K562 (cell line): Measurements from ENCODE around the gene TMEM151A. TPM values are rescaled to one million over a fixed set of nuclear protein-coding genes. Genes with fewer than 3 reads are reported as not detected.

Experiments used
- ATAC-seq: fragments of 200-7000 bp; cut with Tn5 transposase; 3 replicates; pipeline ENCODE4 v1.9.1; 2020; ENCODE audit warnings: moderate library complexity
- BruUV-seq: library from RNA; stranded (reverse); fragments of 400-500 nt; replicated peaks from 2 replicates; lab custom pipeline; 2021; lab: Mats Ljungman, UMichigan
- CTCF ChIA-PET: fragments of 300-600 bp; formaldehyde crosslinking; extraction: SDS; loops from one replicate; lab custom pipeline; 2021; ENCODE audit warnings: low intra/inter-chr PET ratio; lab: Yijun Ruan, JAX
- POLR2A ChIA-PET: fragments of 300-600, 350-650 bp; sonication (Branson Sonifier 250); formaldehyde crosslinking; extraction: SDS; loops from one replicate; lab custom pipeline; 2021; ENCODE audit warnings: antibody characterized with exemption, inconsistent platforms; lab: Yijun Ruan, JAX
- DNase-seq, 4 experiments: peaks; one replicate each; pipeline versions ENCODE4 v3.0.0 to v3.0.0-alpha.2; 2011 to 2018; ENCODE audit warnings: low spot score in 3 of 4, mixed read lengths in 3 of 4; ENCODE audit errors: extremely low read depth in 1 of 4
- FAIRE-seq: peaks from 2 replicates; lab custom pipeline; 2011; peaks lifted over from hg19 to GRCh38; lab: Jason Lieb, UNC
- H2AFZ ChIP-seq: 2 replicates; pipeline ENCODE4 v1.6.0; 2011; ENCODE audit warnings: low read depth, low read length, control low read depth, inconsistent platforms
- H3K27ac ChIP-seq: fragments of 200-600 bp; 3 replicates; pipeline ENCODE4 v1.8.0; 2011; ENCODE audit warnings: low read depth, mild to moderate bottlenecking, control low read depth, inconsistent platforms, low read length, moderate library complexity, mixed read lengths; ENCODE audit errors: extremely low read depth
- H3K27me3 ChIP-seq, 2 experiments: fragments of 300-600 bp in 1 of 2; 2 replicates in 1 of 2; 3 replicates in 1 of 2; pipeline versions ENCODE4 v1.6.0 to v1.8.0; 2011; ENCODE audit warnings: inconsistent platforms in 2 of 2, low read length in 2 of 2, mild to moderate bottlenecking in 1 of 2, mixed read lengths in 1 of 2, moderate library complexity in 1 of 2; ENCODE audit not compliant: control insufficient read depth in 2 of 2, insufficient read depth in 2 of 2
- H3K36me3 ChIP-seq: fragments of 300-600 bp; 3 replicates; pipeline ENCODE4 v1.8.0; 2011; ENCODE audit warnings: mild to moderate bottlenecking, low read length, inconsistent platforms; ENCODE audit not compliant: control insufficient read depth, insufficient read depth
- H3K4me1 ChIP-seq, 2 experiments: fragments of 200-600 bp in 1 of 2; replicated peaks in 1 of 2; 2 replicates in 1 of 2; 3 replicates in 1 of 2; pipeline versions ENCODE4 v1.5.1 to v1.8.0; 2011; ENCODE audit warnings: inconsistent platforms in 2 of 2, low read length in 2 of 2, mild to moderate bottlenecking in 1 of 2, mixed read lengths in 1 of 2, moderate library complexity in 1 of 2; ENCODE audit not compliant: control insufficient read depth in 2 of 2, insufficient read depth in 2 of 2
- H3K4me2 ChIP-seq: 2 replicates; pipeline ENCODE4 v1.6.1; 2011; ENCODE audit warnings: low read length, control low read depth, inconsistent platforms, mixed read lengths; ENCODE audit not compliant: insufficient read depth
- H3K4me3 ChIP-seq: fragments of 200-600 bp; sonication (generic), shearing (Covaris generic); 2 replicates; pipeline ENCODE4 v1.5.1; 2016; ENCODE audit warnings: control low read depth, inconsistent platforms
- H3K79me2 ChIP-seq: fragments of 200-600 bp; 3 replicates; pipeline ENCODE4 v1.8.0; 2011; ENCODE audit warnings: low read length, inconsistent platforms; ENCODE audit not compliant: control insufficient read depth, insufficient read depth
- H3K9ac ChIP-seq, 2 experiments: 2 replicates each; pipeline versions ENCODE4 v1.6.0 to v1.6.1; 2011; ENCODE audit warnings: low read depth in 2 of 2, low read length in 2 of 2, control low read depth in 1 of 2, inconsistent platforms in 1 of 2, mild to moderate bottlenecking in 1 of 2, mixed read lengths in 1 of 2; ENCODE audit not compliant: insufficient read depth in 1 of 2
- H3K9me1 ChIP-seq: one replicate; pipeline ENCODE4 v1.6.0; 2011; ENCODE audit warnings: inconsistent platforms, mild to moderate bottlenecking, low read length, moderate library complexity; ENCODE audit not compliant: control insufficient read depth, insufficient read depth
- H3K9me3 ChIP-seq: replicated peaks from 2 replicates; pipeline ENCODE4 v1.5.1; 2011; ENCODE audit warnings: low read depth, low read length, inconsistent platforms; ENCODE audit not compliant: control insufficient read depth, insufficient read depth
- H4K20me1 ChIP-seq: replicated peaks from 2 replicates; pipeline ENCODE4 v1.6.1; 2011; ENCODE audit warnings: low read length, inconsistent platforms, mixed read lengths; ENCODE audit not compliant: control insufficient read depth, insufficient read depth
- GTF2E2 ChIP-seq: fragments of 200-800 bp; sonication (Bioruptor generic); IDR thresholded peaks from 2 replicates; pipeline ENCODE4 v1.6.1; 2016; ENCODE audit warnings: missing genetic modification characterization, missing compliant biosample characterization
- JUN ChIP-seq, 2 experiments: sonication (generic) in 1 of 2; formaldehyde crosslinking in 1 of 2; IDR thresholded peaks; 2 replicates each; pipeline versions ENCODE4 v1.6.1 to v1.8.0; 2012 to 2022; ENCODE audit warnings: borderline replicate concordance in 2 of 2, mild to moderate bottlenecking in 2 of 2, improper control_type of control experiment in 1 of 2, low read depth in 1 of 2, low read length in 1 of 2, missing genetic modification reagents in 1 of 2
- KAT7 ChIP-seq: sonication (generic); formaldehyde crosslinking; IDR thresholded peaks from 2 replicates; pipeline ENCODE4 v1.8.0; 2022; ENCODE audit warnings: missing genetic modification reagents, mild to moderate bottlenecking, borderline replicate concordance
- NR2C1 ChIP-seq, 2 experiments: fragments of 450-650 bp; IDR thresholded peaks; 2 replicates each; pipeline ENCODE4 v1.6.1; 2017; ENCODE audit warnings: mild to moderate bottlenecking in 2 of 2, antibody characterized with exemption in 1 of 2, inconsistent platforms in 1 of 2, missing compliant biosample characterization in 1 of 2, missing genetic modification characterization in 1 of 2
- NR2C2 ChIP-seq, 2 experiments: fragments of 200-800 bp in 1 of 2; sonication (Bioruptor generic) in 1 of 2; sonication (generic) in 1 of 2; formaldehyde crosslinking in 1 of 2; IDR thresholded peaks; 2 replicates each; pipeline versions ENCODE4 v1.6.1 to v1.8.0; 2016 to 2022; ENCODE audit warnings: mild to moderate bottlenecking in 1 of 2, missing compliant biosample characterization in 1 of 2, missing genetic modification characterization in 1 of 2, missing genetic modification reagents in 1 of 2
- SIN3A ChIP-seq, 2 experiments: fragments of 150-350 bp in 1 of 2; IDR thresholded peaks; 2 replicates each; pipeline ENCODE4 v1.6.1; 2011 to 2016; ENCODE audit warnings: borderline replicate concordance in 2 of 2, low read depth in 2 of 2, low read length in 2 of 2, mild to moderate bottlenecking in 2 of 2, moderate library complexity in 2 of 2; ENCODE audit not compliant: control insufficient read depth in 1 of 2
- TOE1 ChIP-seq, 2 experiments: fragments of 450-650 bp in 1 of 2; sonication (generic) in 1 of 2; formaldehyde crosslinking in 1 of 2; IDR thresholded peaks; 2 replicates each; pipeline versions ENCODE4 v1.7.1 to v1.8.0; 2016 to 2022; ENCODE audit warnings: borderline replicate concordance in 2 of 2, mild to moderate bottlenecking in 2 of 2, antibody characterized with exemption in 1 of 2, inconsistent platforms in 1 of 2, low read depth in 1 of 2, missing genetic modification reagents in 1 of 2, moderate library complexity in 1 of 2
- ZBTB33 ChIP-seq: sonication (generic); formaldehyde crosslinking; IDR thresholded peaks from 2 replicates; pipeline ENCODE4 v1.8.1; 2023; ENCODE audit warnings: mild to moderate bottlenecking, missing genetic modification reagents
- ZBTB7A ChIP-seq: IDR thresholded peaks from 2 replicates; pipeline ENCODE4 v1.6.1; 2011; ENCODE audit warnings: low read depth, mild to moderate bottlenecking, low read length, moderate library complexity, borderline replicate concordance; ENCODE audit not compliant: control insufficient read depth
- ZNF785 ChIP-seq: fragments of 250-450 bp; sonication (Bioruptor Pico); IDR thresholded peaks from 2 replicates; pipeline ENCODE4 v1.4.0; 2020; ENCODE audit warnings: mild to moderate bottlenecking
- WGBS: fragments of 100-300 bp; shearing (Covaris generic); methylation state at CpG from one replicate; pipeline ENCODE4 v1.1.6; 2016; ENCODE audit warnings: low coverage, mixed read lengths; ENCODE audit not compliant: insufficient coverage; ENCODE audit errors: missing lambda C conversion rate; 5-methylcytosine and 5-hydroxymethylcytosine counted together
- in situ Hi-C: fragments of 300-500 bp; cut with MboI; formaldehyde crosslinking; loops from 4 replicates; pipeline ENCODE4 v1.15.0; 2018; ENCODE audit warnings: inconsistent platforms, mixed read lengths
- intact Hi-C: fragments of 100-400 bp; cut with micrococcal nuclease; formaldehyde crosslinking; loops from 2 replicates; pipeline ENCODE4 v1.14.2; 2022
- polyA plus RNA-seq, 8 experiments: library from polyadenylated mRNA; depleted of rRNA in 4 of 8; stranded (reverse) in 5 of 8; unstranded in 3 of 8; fragments of >200 nt; fragmentation: Nextera tagmentation in 2 of 8; fragmentation: Illumina TruSeq in 1 of 8; extraction: Ambion mirVana in 2 of 8; extraction: Trizol in 1 of 8; gene quantifications; 2 replicates each; pipeline versions ENCODE4 v1.2.1 to v1.2.3, GENCODE V29; 2011 to 2014; ENCODE audit warnings: inconsistent platforms in 1 of 8, missing spikeins in 1 of 8
- total RNA-seq, 7 experiments: library from RNA; depleted of rRNA in 6 of 7; stranded (reverse); fragments of >200 nt in 6 of 7; fragmentation: Illumina TruSeq in 2 of 7; extraction: Trizol in 2 of 7; gene quantifications; 2 replicates each; pipeline versions ENCODE4 v1.2.1 to v1.2.3, GENCODE V29; 2011 to 2021; ENCODE audit warnings: low replicate concordance in 1 of 7

Gene TMEM151A
- total and polyA plus RNA-seq, 9 of the 15 experiments (the other 6 are each of a cell fraction or from before 2014, with no cell fraction given) = not detected

GRCh38 chr11:66287889-66288670 is 3.6 kb upstream of the TMEM151A start:
- H3K36me3 ChIP-seq = peaks cover 37% of the 10 kb centered on the region; the same call in 2 of the 3 replicates
- H3K4me3 ChIP-seq = peak overlapping the region; percentile 84
- BruUV-seq = no TSS peak
- CTCF ChIA-PET = interaction anchor here (1.2 kb wide), 1 partner anchor 65 kb away, joined by 3 read pairs; no protein-coding TSS in a partner anchor
- peak overlapping the region; percentile 93 to 100 for H3K9ac ChIP-seq
- peaks cover 24% of the 10 kb centered on the region for H3K79me2 ChIP-seq
- no peaks in the 10 kb centered on the region for H3K27me3 ChIP-seq
- peak; percentile 44 for FAIRE-seq
- POLR2A ChIA-PET = interaction anchor here (0.6 to 2.6 kb wide), 15 partner anchors 8 to 1210 kb away, joined by 3 to 18 read pairs (median 4); partner anchors contain the start of genes B4GAT1, CNIH2 and RAB1B
- TF ChIP-seq ZBTB33 (CRISPR knock-in tag) (no peak), ZBTB7A (0 out of 2 replicates have a peak, but pooled peaks have one; percentile 32), NR2C1 (IDR thresholded peaks at IDR 0.05) (0 out of 2 replicates have a peak, but pooled peaks have one; percentile 62), NR2C1 (tag; IDR thresholded peaks at IDR 0.05) (peak; percentile 52), JUN (IDR thresholded peaks at IDR 0.05; ENCODE audit: borderline replicate concordance, low read depth, low read length) (no peak), JUN (CRISPR knock-in tag; IDR thresholded peaks at IDR 0.05; ENCODE audit: borderline replicate concordance) (0 out of 2 replicates have a peak, but pooled peaks have one; percentile 44), NR2C2 (CRISPR knock-in tag; IDR thresholded peaks at IDR 0.05) (no peak), NR2C2 (tag; IDR thresholded peaks at IDR 0.05) (peak; percentile 79; the same call in 1 of the 2 replicates), TOE1 (IDR thresholded peaks at IDR 0.05; ENCODE audit: borderline replicate concordance) (no peak), TOE1 (CRISPR knock-in tag; IDR thresholded peaks at IDR 0.05; ENCODE audit: borderline replicate concordance, low read depth) (no peak), SIN3A (IDR thresholded peaks at IDR 0.05; ENCODE audit: borderline replicate concordance in 2 of 2, control insufficient read depth in 1 of 2, low read depth in 2 of 2, low read length in 2 of 2) (0 out of 4 replicates have a peak, but pooled peaks of 1 of the 2 experiments have one; percentile 17), KAT7 (peak; percentile 29; the same call in 1 of the 2 replicates), GTF2E2 (tag) (0 out of 2 replicates have a peak, but pooled peaks have one; percentile 4), ZNF785 (CRISPR knock-in tag) (no peak)
- TF ChIP-seq, all 486 proteins: peak for 7
- peak overlapping the region; percentile 80 for H3K27ac ChIP-seq
- ATAC-seq = no peak; the same call in 2 of the 3 replicates
- H4K20me1 ChIP-seq = peaks cover 7% of the 10 kb centered on the region
- H3K4me1 ChIP-seq = peaks cover 19 to 65% of the 10 kb centered on the region in 2 experiments
- no peak for DNase-seq
- 32% methylated on average over 20 of the region's 20 CpGs for WGBS
- peak overlapping the region; percentile 100 for H3K4me2 ChIP-seq
- in situ Hi-C loops = no loop called here
- H2AFZ ChIP-seq = peak overlapping the region; percentile 90
- intact Hi-C loops = loop anchor here (2.0 kb wide), 1 partner anchor 65 kb away; no protein-coding TSS in a partner anchor
- no peaks in the 10 kb centered on the region for H3K9me3 ChIP-seq
- peaks cover 2% of the 10 kb centered on the region for H3K9me1 ChIP-seq
